ENCODE results near the gene RBP5. TPM values are rescaled to one million over a fixed set of nuclear protein-coding genes. Genes with fewer than 3 reads are reported as not detected.

The RBP5 gene
- total and polyA plus RNA-seq, 8 donors: 1.2 to 26.5 (median 20.2) TPM

- H3K4me1 ChIP-seq: peaks cover 0 to 19% of the 10 kb centered on the region in 2 donors
- H3K4me3 ChIP-seq: no peak overlapping the region
- ATAC-seq (no peak), DNase-seq (no peak)
- peaks cover 0 to 17% of the 10 kb centered on the region in 2 donors for H3K36me3 ChIP-seq
- H3K9me3 ChIP-seq: no peaks in the 10 kb centered on the region
- TF ChIP-seq CTCF (IDR thresholded peaks at IDR 0.05): no peak
- H3K27me3 ChIP-seq: no peaks in the 10 kb centered on the region
- intact Hi-C loops (cut with DNase I): loop anchor here in 1 of 2 donors (10.0 kb wide), 1 partner anchor 162 kb away; the partner anchor contains the start of gene PTPN6
- H3K27ac ChIP-seq: no peak overlapping the region
Measured at GRCh38 chr12:7116916-7117315, 11.8 kb downstream of the RBP5 start.

GRCh38 chr12:7116196-7116595 is 12.5 kb downstream of the RBP5 start:
- peaks cover 0 to 17% of the 10 kb centered on the region in 2 donors for H3K36me3 ChIP-seq
- ATAC-seq (no peak), DNase-seq (no peak)
- no peak overlapping the region for H3K27ac ChIP-seq
- H3K9me3 ChIP-seq: no peaks in the 10 kb centered on the region
- H3K27me3 ChIP-seq: no peaks in the 10 kb centered on the region
- intact Hi-C loops (cut with DNase I): loop anchor here in 1 of 2 donors (10.0 kb wide), 1 partner anchor 161 kb away; the partner anchor contains the start of gene PTPN6
- H3K4me3 ChIP-seq: no peak overlapping the region
- TF ChIP-seq CTCF (IDR thresholded peaks at IDR 0.05): no peak
- peaks cover 0 to 23% of the 10 kb centered on the region in 2 donors for H3K4me1 ChIP-seq

- no peak for TF ChIP-seq CTCF (IDR thresholded peaks at IDR 0.05)
- no peaks in the 10 kb centered on the region for H3K9me3 ChIP-seq
- no peaks in the 10 kb centered on the region for H3K27me3 ChIP-seq
- H3K36me3 ChIP-seq: peaks cover 0 to 17% of the 10 kb centered on the region in 2 donors
- DNase-seq: peak in 1 of 4 donors; percentile 2
- H3K27ac ChIP-seq: no peak overlapping the region
- H3K4me3 ChIP-seq: no peak overlapping the region
- no peak for ATAC-seq
- intact Hi-C loops (cut with DNase I): loop anchor here in 1 of 2 donors (10.0 kb wide), 1 partner anchor 160 kb away; the partner anchor contains the start of gene PTPN6
- peaks cover 0 to 26% of the 10 kb centered on the region in 2 donors for H3K4me1 ChIP-seq
Measured at GRCh38 chr12:7114851-7115250, 13.8 kb downstream of the RBP5 start.

- ATAC-seq (no peak), DNase-seq (peak in 1 of 4 donors; percentile 25)
- no peaks in the 10 kb centered on the region for H3K27me3 ChIP-seq
- no peak overlapping the region for H3K27ac ChIP-seq
- no peak for TF ChIP-seq CTCF (IDR thresholded peaks at IDR 0.05)
- no peak overlapping the region for H3K4me3 ChIP-seq
- peaks cover 0 to 17% of the 10 kb centered on the region in 2 donors for H3K36me3 ChIP-seq
- H3K4me1 ChIP-seq: peaks cover 3 to 34% of the 10 kb centered on the region in 2 donors
- no peaks in the 10 kb centered on the region for H3K9me3 ChIP-seq
- intact Hi-C loops (cut with DNase I): loop anchor here in 1 of 2 donors (10.0 kb wide), 1 partner anchor 159 kb away; the partner anchor contains the start of gene PTPN6
Measured at GRCh38 chr12:7114008-7114407, 14.7 kb downstream of the RBP5 start.

GRCh38 chr12:7113389-7113871 is 15.3 kb downstream of the RBP5 start:
- intact Hi-C loops (cut with DNase I): loop anchor here in 1 of 2 donors (10.0 kb wide), 1 partner anchor 159 kb away; the partner anchor contains the start of gene PTPN6
- ATAC-seq: peak; percentile 27
- peak in 2 of 4 donors; percentile 29 to 37 for DNase-seq
- Histone ChIP-seq H3K4me1 (peaks cover 3 to 36% of the 10 kb centered on the region in 2 donors), H3K27me3 (no peaks in the 10 kb centered on the region), H3K27ac (no peak overlapping the region), H3K9me3 (no peaks in the 10 kb centered on the region), H3K36me3 (peaks cover 0 to 17% of the 10 kb centered on the region in 2 donors), H3K4me3 (no peak overlapping the region)
- TF ChIP-seq CTCF (IDR thresholded peaks at IDR 0.05): peak; percentile 80 to 95

Measured in left lung (tissue), 10 donors.